ENCODE measurements around the gene MAPK10.

- TF ChIP-seq CTCF (IDR thresholded peaks at IDR 0.05; ENCODE audit: low read depth, low read length): no peak
- no peak for TF ChIP-seq POLR2A (IDR thresholded peaks at IDR 0.05; ENCODE audit: extremely low read depth, insufficient read length)
Measured at GRCh38 chr4:85942107-85942506, 417.7 kb downstream of the MAPK10 start.

Data from NB4 (cell line).